Measurements from ENCODE around the gene ACP4.

- no peak for TF ChIP-seq CTCF (IDR thresholded peaks at IDR 0.05)
- no peak for TF ChIP-seq POLR2A (IDR thresholded peaks at IDR 0.05)
Observed at GRCh38 chr19:50831026-50831396, 40.8 kb downstream of the ACP4 start.
